Pancreas (tissue), 10 donors: ENCODE measurements around the gene KAZN. TPM values are rescaled to one million over a fixed set of nuclear protein-coding genes. Genes with fewer than 3 reads are reported as not detected.

Experiments used
- ATAC-seq, 4 donors: fragments of 200-7000 bp; cut with Tn5 transposase; one replicate each; pipeline versions ENCODE4 v1.8.0 to v1.9.1; 2020; ENCODE audit warnings: mild to moderate bottlenecking in 4 of 4, moderate library complexity in 4 of 4
- DNase-seq, 6 donors: peaks; one replicate each; pipeline ENCODE4 v3.0.0-alpha.2; 2020
- FAIRE-seq: peaks from 2 replicates; lab custom pipeline; 2012; peaks lifted over from hg19 to GRCh38; lab: Jason Lieb, UNC
- H3K27ac ChIP-seq, 4 donors: fragments of 200-600 bp; sonication (generic); 1 replicate in 3 of 4; 2 replicates in 1 of 4; pipeline versions ENCODE4 v1.5.0 to v1.8.0; 2020
- H3K27me3 ChIP-seq, 4 donors: fragments of 200-600 bp; one replicate each; pipeline ENCODE4 v1.8.0; 2021
- H3K36me3 ChIP-seq, 3 donors: fragments of 200-600 bp; sonication (generic) in 1 of 3; one replicate each; pipeline versions ENCODE4 v1.5.0 to v1.8.0; 2020 to 2021
- H3K4me1 ChIP-seq, 3 donors: fragments of 200-600 bp; one replicate each; pipeline ENCODE4 v1.8.0; 2021
- H3K4me3 ChIP-seq, 4 donors: fragments of 200-600 bp; sonication (generic) in 2 of 4; one replicate each; pipeline versions ENCODE4 v1.5.0 to v1.8.0; 2020 to 2021
- H3K9me3 ChIP-seq, 4 donors: fragments of 200-600 bp; one replicate each; pipeline ENCODE4 v1.8.0; 2021
- CTCF ChIP-seq, 4 donors: fragments of 200-600 bp; sonication (generic) in 3 of 4; IDR thresholded peaks; one replicate each; pipeline versions ENCODE4 v1.5.0 to v1.8.0; 2021; ENCODE audit warnings: antibody characterized with exemption in 4 of 4
- WGBS, 2 donors: extraction: QIAGEN DNeasy Blood & Tissue Kit; methylation state at CpG; one replicate each; pipeline ENCODE4 v1.1.7; 2013; 5-methylcytosine and 5-hydroxymethylcytosine counted together
- intact Hi-C, 3 donors: fragments of 100-400 bp; cut with DNase I; formaldehyde crosslinking; loops; one replicate each; pipeline versions ENCODE4 v1.11.1 to v1.14.2; 2022
- polyA plus RNA-seq, 2 donors: library from polyadenylated mRNA; stranded (reverse); fragments of 200-250 nt; gene quantifications; one replicate each; pipeline ENCODE4 v1.2.3, GENCODE V29; 2013
- total RNA-seq, 6 donors: library from RNA; stranded (reverse); fragmentation: NEBNext Ultra II Directional in 4 of 6; extraction: Animal tissue kit (Norgen Biotek cat#: 25700) in 4 of 6; gene quantifications; one replicate each; pipeline versions ENCODE4 v1.2.1 to v1.2.4, GENCODE V29; 2021 to 2023
- donor health status: healthy with polysubstance abuse.
- donor health status: DM: no; HTN: no; CAD: no; lungs with moderate emphysema.
- donor health status: DM: no; HTN: no; CAD: no.
- donor health status: control.
- donor health status: control.
- donor health status: Bipolar disorder and iron deficiency.
- donor health status: DM: yes; HTN: yes; CAD: no.
- donor health status: DM: no; HTN: no; CAD: no.
- donor health status: DM: no; HTN: no; CAD: no.
- donor health status: DM: yes; HTN: yes; CAD: no.

Gene KAZN
- total and polyA plus RNA-seq, 8 donors = 2.4 to 6.0 (median 4.1) TPM

- TF ChIP-seq CTCF (IDR thresholded peaks at IDR 0.05) = no peak
- ATAC-seq (peak; percentile 76 to 93 (median 89)), FAIRE-seq (no peak), DNase-seq (peak in 5 of 6 donors; percentile 64 to 69 (median 65))
- intact Hi-C loops = no loop called here
- H3K4me1 ChIP-seq = peaks cover 9 to 16% (median 14%) of the 10 kb centered on the region in 3 donors
- H3K36me3 ChIP-seq = no peaks in the 10 kb centered on the region
- H3K27me3 ChIP-seq = no peaks in the 10 kb centered on the region
- H3K9me3 ChIP-seq = no peaks in the 10 kb centered on the region
- WGBS, 2 donors = 6 to 10% methylated on average over 7 of the region's 7 CpGs
- H3K4me3 ChIP-seq = no peak overlapping the region
- H3K27ac ChIP-seq = peak overlapping the region; percentile 37 to 76 (median 71)
These were observed 216.8 kb downstream of the KAZN start for GRCh38 chr1:14815175-14815877.

- no peak for FAIRE-seq
- Histone ChIP-seq H3K27ac (no peak overlapping the region), H3K4me1 (peaks cover 9 to 16% (median 14%) of the 10 kb centered on the region in 3 donors), H3K36me3 (no peaks in the 10 kb centered on the region), H3K4me3 (no peak overlapping the region), H3K27me3 (no peaks in the 10 kb centered on the region), H3K9me3 (no peaks in the 10 kb centered on the region)
- no peak for DNase-seq
- WGBS, 2 donors = 82 to 85% methylated on average over 8 of the region's 8 CpGs
- ATAC-seq = no peak
- no peak for TF ChIP-seq CTCF (IDR thresholded peaks at IDR 0.05)
- intact Hi-C loops = no loop called here
These were observed 219.0 kb downstream of the KAZN start for GRCh38 chr1:14817223-14818170.

GRCh38 chr1:14820295-14821085, 222.0 kb downstream of the KAZN start:
- FAIRE-seq (no peak), DNase-seq (no peak), ATAC-seq (no peak)
- no peak overlapping the region for H3K27ac ChIP-seq
- WGBS, 2 donors = 76 to 78% methylated on average over 18 of the region's 18 CpGs
- H3K36me3 ChIP-seq = no peaks in the 10 kb centered on the region
- no peaks in the 10 kb centered on the region for H3K27me3 ChIP-seq
- H3K9me3 ChIP-seq = no peaks in the 10 kb centered on the region
- H3K4me1 ChIP-seq = peaks cover 4 to 7% (median 7%) of the 10 kb centered on the region in 3 donors
- no peak overlapping the region for H3K4me3 ChIP-seq
- intact Hi-C loops = no loop called here
- no peak for TF ChIP-seq CTCF (IDR thresholded peaks at IDR 0.05)

- intact Hi-C loops = no loop called here
- Histone ChIP-seq H3K27me3 (no peaks in the 10 kb centered on the region), H3K27ac (no peak overlapping the region), H3K36me3 (no peaks in the 10 kb centered on the region), H3K4me3 (no peak overlapping the region), H3K9me3 (no peaks in the 10 kb centered on the region), H3K4me1 (no peaks in the 10 kb centered on the region)
- DNase-seq (no peak), ATAC-seq (no peak), FAIRE-seq (no peak)
- no peak for TF ChIP-seq CTCF (IDR thresholded peaks at IDR 0.05)
- WGBS, 2 donors = 82 to 97% methylated on average over 14 of the region's 14 CpGs
These were observed 224.0 kb downstream of the KAZN start for GRCh38 chr1:14822493-14822892.
